ENCODE data around the gene TTC12.

The TTC12 gene

DNA sequence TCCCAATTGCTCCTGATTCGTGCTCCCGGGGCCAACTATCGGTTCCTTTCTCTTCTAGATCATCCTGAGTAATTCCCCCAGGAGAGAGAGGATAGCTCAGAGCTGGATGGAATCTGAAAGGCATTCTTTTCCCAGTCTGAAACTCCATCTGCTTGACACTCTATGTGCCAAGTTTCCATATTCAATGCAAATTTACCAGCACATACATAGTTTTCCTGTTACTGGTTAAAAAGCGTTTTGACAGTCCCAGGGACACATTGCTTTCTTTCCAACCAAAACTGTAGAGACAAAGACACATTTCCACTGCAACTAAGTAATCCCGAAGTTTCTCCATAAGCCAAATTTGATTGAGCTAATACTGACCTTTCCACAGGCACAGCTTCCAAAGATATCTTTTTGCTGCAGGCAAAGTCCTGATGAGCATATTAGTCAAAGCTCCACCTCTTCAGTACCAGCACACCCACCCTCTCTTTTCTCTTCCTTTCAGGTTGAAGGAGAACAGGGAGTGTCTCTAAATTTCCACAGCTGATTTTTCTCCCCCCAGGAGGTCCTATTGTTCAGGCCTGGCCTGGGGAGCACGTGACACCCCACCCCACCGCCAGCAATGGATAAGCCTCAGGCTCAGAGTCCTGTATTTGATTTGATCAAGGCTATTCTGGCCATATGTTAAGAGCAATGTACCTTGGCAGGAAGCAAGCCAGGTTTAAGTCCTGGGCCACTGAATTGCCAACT lies 63.5 kb downstream of the TTC12 start:
- Histone ChIP-seq H3K36me3 (ENCODE audit: control insufficient read depth, insufficient read depth, low read length, severe bottlenecking) (no peaks in the 10 kb centered on the region), H3K4me1 (ENCODE audit: control insufficient read depth, insufficient read depth, low read length) (peaks cover 20% of the 10 kb centered on the region), H3K27me3 (replicated peaks; ENCODE audit: control insufficient read depth, insufficient read depth, low read length) (no peaks in the 10 kb centered on the region), H3K4me3 (ENCODE audit: low read length) (no peak overlapping the region), H3K9ac (ENCODE audit: low read length) (no peak overlapping the region), H3K9me3 (ENCODE audit: control insufficient read depth, low read length) (no peaks in the 10 kb centered on the region)
- DNase-seq (ENCODE audit: low read depth) = no peak

DNA sequence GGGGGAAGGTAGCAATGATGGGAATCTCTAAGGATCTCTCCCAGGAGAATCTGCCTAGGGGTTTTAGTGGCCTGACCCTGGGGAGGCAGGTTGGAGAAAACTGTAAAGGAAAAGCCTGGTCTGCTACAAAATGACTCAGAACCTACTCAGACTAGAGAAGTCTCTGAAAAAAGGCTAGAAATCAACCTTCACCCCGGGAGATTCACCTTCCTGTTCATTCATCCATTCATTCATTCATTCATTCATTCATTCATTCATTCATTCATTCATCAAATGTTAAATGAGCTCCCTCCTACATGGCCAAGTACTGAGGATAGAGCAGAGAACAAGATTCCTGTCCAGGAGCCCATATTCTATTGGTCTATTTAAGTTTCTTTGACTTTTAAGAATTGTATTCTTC lies 64.3 kb downstream of the TTC12 start:
- no peak overlapping the region for H3K4me3 ChIP-seq (ENCODE audit: low read length)
- no peaks in the 10 kb centered on the region for H3K27me3 ChIP-seq (replicated peaks; ENCODE audit: control insufficient read depth, insufficient read depth, low read length)
- H3K9ac ChIP-seq (ENCODE audit: low read length) = no peak overlapping the region
- no peaks in the 10 kb centered on the region for H3K36me3 ChIP-seq (ENCODE audit: control insufficient read depth, insufficient read depth, low read length, severe bottlenecking)
- H3K9me3 ChIP-seq (ENCODE audit: control insufficient read depth, low read length) = no peaks in the 10 kb centered on the region
- H3K4me1 ChIP-seq (ENCODE audit: control insufficient read depth, insufficient read depth, low read length) = peaks cover 12% of the 10 kb centered on the region
- DNase-seq (ENCODE audit: low read depth) = no peak

DNA sequence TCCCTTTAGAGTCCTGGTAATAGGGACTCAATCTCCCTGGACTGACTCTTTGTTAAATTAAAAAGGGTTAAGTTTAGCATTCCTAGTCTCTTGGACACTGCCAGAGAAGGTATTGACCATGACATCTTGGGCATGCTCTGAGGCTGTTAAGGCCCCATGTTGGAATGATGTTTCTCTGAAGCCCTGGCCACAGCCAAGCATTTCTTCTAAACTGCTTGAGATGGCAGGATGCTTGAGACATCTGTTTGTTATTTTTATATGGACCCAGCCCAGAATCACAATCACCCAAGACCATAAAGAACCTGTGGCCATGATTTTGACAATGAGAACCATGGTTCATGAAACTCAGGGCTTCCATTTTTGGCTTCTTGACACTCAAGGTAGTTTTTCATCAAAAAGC lies 67.7 kb downstream of the TTC12 start:
- H3K27me3 ChIP-seq (replicated peaks; ENCODE audit: control insufficient read depth, insufficient read depth, low read length) = peaks cover 8% of the 10 kb centered on the region
- DNase-seq (ENCODE audit: low read depth) = no peak
- no peak overlapping the region for H3K4me3 ChIP-seq (ENCODE audit: low read length)
- no peaks in the 10 kb centered on the region for H3K9me3 ChIP-seq (ENCODE audit: control insufficient read depth, low read length)
- peaks cover 9% of the 10 kb centered on the region for H3K4me1 ChIP-seq (ENCODE audit: control insufficient read depth, insufficient read depth, low read length)
- no peaks in the 10 kb centered on the region for H3K36me3 ChIP-seq (ENCODE audit: control insufficient read depth, insufficient read depth, low read length, severe bottlenecking)
- no peak overlapping the region for H3K9ac ChIP-seq (ENCODE audit: low read length)

GRCh38 chr11:113384551-113384950 lies 70.2 kb downstream of the TTC12 start:
- Histone ChIP-seq H3K4me1 (ENCODE audit: control insufficient read depth, insufficient read depth, low read length) (no peaks in the 10 kb centered on the region), H3K9ac (ENCODE audit: low read length) (no peak overlapping the region), H3K36me3 (ENCODE audit: control insufficient read depth, insufficient read depth, low read length, severe bottlenecking) (no peaks in the 10 kb centered on the region), H3K9me3 (ENCODE audit: control insufficient read depth, low read length) (no peaks in the 10 kb centered on the region), H3K4me3 (ENCODE audit: low read length) (no peak overlapping the region), H3K27me3 (replicated peaks; ENCODE audit: control insufficient read depth, insufficient read depth, low read length) (peaks cover 32% of the 10 kb centered on the region)
- peak; percentile 83 for DNase-seq (ENCODE audit: low read depth)

DNA sequence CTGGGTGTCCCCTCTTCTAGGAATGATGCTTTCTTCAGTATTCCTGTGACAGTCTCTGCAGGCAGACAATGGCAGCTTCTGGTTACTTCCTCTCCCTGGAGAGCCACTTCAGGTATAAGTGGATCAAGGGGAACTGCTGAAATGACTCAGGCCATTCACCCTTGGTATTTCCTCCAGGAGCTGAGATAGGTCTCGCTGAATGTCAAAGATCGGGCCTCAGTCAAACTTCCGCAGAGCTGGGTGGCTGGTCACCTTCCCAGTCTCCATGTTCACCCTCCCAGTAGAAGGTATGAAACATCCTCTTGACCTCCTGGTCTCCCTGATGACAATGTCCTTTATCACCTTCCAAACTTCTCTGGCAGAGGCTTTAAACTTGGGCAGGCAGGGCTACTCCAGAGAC lies 71.4 kb downstream of the TTC12 start:
- Histone ChIP-seq H3K9ac (ENCODE audit: low read length) (no peak overlapping the region), H3K4me3 (ENCODE audit: low read length) (no peak overlapping the region), H3K36me3 (ENCODE audit: control insufficient read depth, insufficient read depth, low read length, severe bottlenecking) (no peaks in the 10 kb centered on the region), H3K27me3 (replicated peaks; ENCODE audit: control insufficient read depth, insufficient read depth, low read length) (peaks cover 38% of the 10 kb centered on the region), H3K9me3 (ENCODE audit: control insufficient read depth, low read length) (no peaks in the 10 kb centered on the region), H3K4me1 (ENCODE audit: control insufficient read depth, insufficient read depth, low read length) (no peaks in the 10 kb centered on the region)
- DNase-seq (ENCODE audit: low read depth) = no peak

DNA sequence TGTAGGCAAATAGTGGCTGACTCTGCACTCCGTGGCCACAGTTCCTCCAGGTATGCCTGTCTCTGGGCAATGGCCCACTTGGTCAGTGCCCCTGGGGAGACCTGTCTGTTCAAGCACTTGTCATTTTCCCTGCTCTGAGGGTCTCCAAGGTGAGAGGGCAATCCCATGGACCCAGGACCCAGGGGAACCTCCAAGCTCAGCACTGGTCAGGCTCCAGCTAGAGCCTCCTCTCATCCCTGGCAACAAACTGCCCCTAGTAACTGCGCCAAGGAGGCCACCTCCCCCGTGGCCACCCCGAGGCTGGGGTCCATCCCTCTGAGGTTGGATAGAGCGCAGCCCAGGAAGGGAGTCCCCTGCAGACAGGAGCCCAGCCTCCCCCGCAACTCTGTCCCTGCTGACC lies 72.5 kb downstream of the TTC12 start:
- H3K4me3 ChIP-seq (ENCODE audit: low read length) = no peak overlapping the region
- DNase-seq (ENCODE audit: low read depth) = no peak

DNA sequence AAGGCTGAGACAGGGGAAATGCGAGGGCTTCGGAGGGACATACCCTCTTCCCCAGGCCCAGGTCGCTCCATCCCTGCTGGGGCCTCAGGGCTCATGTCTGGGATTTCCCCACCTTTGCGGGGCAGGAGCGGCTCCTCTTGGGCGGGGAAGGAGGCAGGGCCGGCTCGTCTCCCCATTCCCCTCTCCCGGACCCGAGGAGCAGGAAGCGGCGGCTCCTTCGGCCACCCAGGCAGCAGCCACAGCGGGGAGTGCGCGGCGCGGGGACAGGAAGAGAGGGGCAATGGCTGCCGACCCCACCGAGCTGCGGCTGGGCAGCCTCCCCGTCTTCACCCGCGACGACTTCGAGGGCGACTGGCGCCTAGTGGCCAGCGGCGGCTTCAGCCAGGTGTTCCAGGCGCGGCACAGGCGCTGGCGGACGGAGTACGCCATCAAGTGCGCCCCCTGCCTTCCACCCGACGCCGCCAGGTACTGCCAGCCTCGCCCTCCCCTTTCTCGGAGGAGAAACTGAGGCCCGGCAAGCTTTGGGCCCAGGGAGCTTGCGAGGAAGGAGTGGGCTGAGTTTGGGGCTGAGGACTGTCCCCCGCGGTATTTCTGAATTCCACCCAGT lies 73.3 kb downstream of the TTC12 start, which contains the start of gene ANKK1:
TSS of gene ANKK1 (plus strand) at position 175 of the 607 bp plus-strand sequence. CDS start at position 281, 106 bp downstream.
- H3K36me3 ChIP-seq (ENCODE audit: control insufficient read depth, insufficient read depth, low read length, severe bottlenecking) = no peaks in the 10 kb centered on the region
- H3K4me3 ChIP-seq (ENCODE audit: low read length) = no peak within 1 kb of the TSS
- H3K9me3 ChIP-seq (ENCODE audit: control insufficient read depth, low read length) = no peaks in the 10 kb centered on the region
- no peak within 1 kb of the TSS for H3K9ac ChIP-seq (ENCODE audit: low read length)
- H3K4me1 ChIP-seq (ENCODE audit: control insufficient read depth, insufficient read depth, low read length) = peaks cover 12% of the 10 kb centered on the region
- no peak for DNase-seq (ENCODE audit: low read depth)
- peaks cover 38% of the 10 kb centered on the region for H3K27me3 ChIP-seq (replicated peaks; ENCODE audit: control insufficient read depth, insufficient read depth, low read length)

More for the DNA sequence above, 72.5 kb downstream of the TTC12 start:
- peaks cover 38% of the 10 kb centered on the region for H3K27me3 ChIP-seq (replicated peaks; ENCODE audit: control insufficient read depth, insufficient read depth, low read length)
- no peaks in the 10 kb centered on the region for H3K9me3 ChIP-seq (ENCODE audit: control insufficient read depth, low read length)
- no peak overlapping the region for H3K9ac ChIP-seq (ENCODE audit: low read length)
- peaks cover 3% of the 10 kb centered on the region for H3K4me1 ChIP-seq (ENCODE audit: control insufficient read depth, insufficient read depth, low read length)
- no peaks in the 10 kb centered on the region for H3K36me3 ChIP-seq (ENCODE audit: control insufficient read depth, insufficient read depth, low read length, severe bottlenecking)

DNA sequence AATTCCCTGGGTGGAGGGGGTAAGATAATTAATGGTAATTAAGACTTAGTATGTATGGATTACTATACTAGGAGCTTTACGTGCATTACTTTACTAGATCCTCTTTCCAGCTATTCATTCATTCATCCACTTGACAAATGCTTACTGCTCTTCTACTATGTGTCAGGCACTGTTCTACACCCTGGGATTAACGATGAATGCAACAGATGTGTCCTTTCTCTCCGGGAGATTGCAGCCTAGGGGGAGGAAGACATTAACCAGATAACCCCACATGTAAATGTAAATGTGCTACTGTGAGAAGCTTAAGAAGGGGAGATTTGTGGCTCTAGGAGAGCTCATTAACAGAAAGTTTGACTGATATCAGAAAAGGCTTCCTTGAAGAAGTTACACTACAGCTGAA lies 74.9 kb downstream of the TTC12 start:
- Histone ChIP-seq H3K4me3 (ENCODE audit: low read length) (no peak overlapping the region), H3K4me1 (ENCODE audit: control insufficient read depth, insufficient read depth, low read length) (peaks cover 18% of the 10 kb centered on the region), H3K27me3 (replicated peaks; ENCODE audit: control insufficient read depth, insufficient read depth, low read length) (peaks cover 40% of the 10 kb centered on the region), H3K9me3 (ENCODE audit: control insufficient read depth, low read length) (no peaks in the 10 kb centered on the region), H3K9ac (ENCODE audit: low read length) (no peak overlapping the region), H3K36me3 (ENCODE audit: control insufficient read depth, insufficient read depth, low read length, severe bottlenecking) (no peaks in the 10 kb centered on the region)
- DNase-seq (ENCODE audit: low read depth) = no peak

DNA sequence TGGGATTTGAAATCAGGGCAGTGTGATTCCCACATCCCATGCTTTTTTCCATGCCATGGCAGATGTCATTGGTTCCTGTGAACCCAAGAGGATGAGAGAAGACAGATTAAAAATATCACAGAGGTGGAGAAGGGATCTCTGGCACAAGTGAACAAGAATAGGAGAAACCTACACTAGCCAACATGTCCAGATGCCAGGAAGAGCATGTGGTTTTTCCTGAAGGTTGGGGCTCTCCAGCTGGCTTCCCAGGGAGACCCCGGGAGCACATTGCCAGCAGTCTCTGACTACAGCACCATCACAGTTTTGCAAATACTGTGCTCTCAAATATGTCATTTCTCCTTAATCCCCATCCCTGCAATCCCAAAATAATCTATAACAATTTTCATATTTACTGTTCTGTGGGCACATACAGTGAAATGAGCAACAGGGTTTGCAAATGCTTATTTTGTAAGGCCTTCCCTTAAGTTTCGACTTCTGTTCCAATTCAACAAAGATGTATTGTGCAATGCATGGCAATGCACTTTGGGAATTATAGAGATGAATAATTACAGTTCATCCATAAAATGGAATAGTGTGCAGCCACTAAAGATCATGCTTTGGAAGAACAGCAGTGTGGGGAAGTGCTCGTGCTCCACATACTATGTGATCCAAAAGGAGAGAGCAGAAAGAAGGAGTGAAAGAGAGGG lies 78.0 kb downstream of the TTC12 start:
- Histone ChIP-seq H3K9me3 (ENCODE audit: control insufficient read depth, low read length) (no peaks in the 10 kb centered on the region), H3K4me3 (ENCODE audit: low read length) (no peak overlapping the region), H3K36me3 (ENCODE audit: control insufficient read depth, insufficient read depth, low read length, severe bottlenecking) (no peaks in the 10 kb centered on the region), H3K4me1 (ENCODE audit: control insufficient read depth, insufficient read depth, low read length) (peaks cover 18% of the 10 kb centered on the region), H3K9ac (ENCODE audit: low read length) (peak overlapping the region; percentile 11), H3K27me3 (replicated peaks; ENCODE audit: control insufficient read depth, insufficient read depth, low read length) (peaks cover 34% of the 10 kb centered on the region)
- DNase-seq (ENCODE audit: low read depth) = peak; percentile 17

- DNase-seq (ENCODE audit: low read depth) = no peak
- no peaks in the 10 kb centered on the region for H3K36me3 ChIP-seq (ENCODE audit: control insufficient read depth, insufficient read depth, low read length, severe bottlenecking)
- peaks cover 18% of the 10 kb centered on the region for H3K4me1 ChIP-seq (ENCODE audit: control insufficient read depth, insufficient read depth, low read length)
- no peak overlapping the region for H3K9ac ChIP-seq (ENCODE audit: low read length)
- H3K4me3 ChIP-seq (ENCODE audit: low read length) = no peak overlapping the region
- peaks cover 23% of the 10 kb centered on the region for H3K27me3 ChIP-seq (replicated peaks; ENCODE audit: control insufficient read depth, insufficient read depth, low read length)
- no peaks in the 10 kb centered on the region for H3K9me3 ChIP-seq (ENCODE audit: control insufficient read depth, low read length)
Measured at GRCh38 chr11:113393501-113393985, 79.2 kb downstream of the TTC12 start.

DNA sequence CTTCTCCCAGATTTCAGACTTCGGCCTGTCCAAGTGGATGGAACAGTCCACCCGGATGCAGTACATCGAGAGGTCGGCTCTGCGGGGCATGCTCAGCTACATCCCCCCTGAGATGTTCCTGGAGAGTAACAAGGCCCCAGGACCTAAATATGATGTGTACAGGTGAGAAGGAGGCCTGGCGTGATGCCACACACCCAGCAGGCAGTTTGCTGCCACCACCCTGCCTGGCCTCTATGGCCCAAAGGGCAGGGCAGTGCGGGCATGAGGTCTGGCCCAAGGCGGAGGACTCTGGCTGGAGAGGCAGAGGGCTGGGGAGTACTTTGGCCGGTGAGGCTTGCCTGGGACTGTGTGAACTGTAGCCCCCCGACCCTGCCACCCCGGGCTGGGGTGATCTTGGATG lies 80.5 kb downstream of the TTC12 start:
- no peak overlapping the region for H3K4me3 ChIP-seq (ENCODE audit: low read length)
- peaks cover 9% of the 10 kb centered on the region for H3K27me3 ChIP-seq (replicated peaks; ENCODE audit: control insufficient read depth, insufficient read depth, low read length)
- no peaks in the 10 kb centered on the region for H3K36me3 ChIP-seq (ENCODE audit: control insufficient read depth, insufficient read depth, low read length, severe bottlenecking)
- no peaks in the 10 kb centered on the region for H3K9me3 ChIP-seq (ENCODE audit: control insufficient read depth, low read length)
- no peak for DNase-seq (ENCODE audit: low read depth)
- peaks cover 18% of the 10 kb centered on the region for H3K4me1 ChIP-seq (ENCODE audit: control insufficient read depth, insufficient read depth, low read length)
- H3K9ac ChIP-seq (ENCODE audit: low read length) = no peak overlapping the region
